ENCODE data around the gene FBXO36. TPM values are rescaled to one million over a fixed set of nuclear protein-coding genes. Genes with fewer than 3 reads are reported as not detected.

FBXO36 gene
- total and polyA plus RNA-seq, 2 of the 13 experiments (the other 11 are each of a cell fraction or from before 2014, with no cell fraction given): 2.8 TPM

DNA sequence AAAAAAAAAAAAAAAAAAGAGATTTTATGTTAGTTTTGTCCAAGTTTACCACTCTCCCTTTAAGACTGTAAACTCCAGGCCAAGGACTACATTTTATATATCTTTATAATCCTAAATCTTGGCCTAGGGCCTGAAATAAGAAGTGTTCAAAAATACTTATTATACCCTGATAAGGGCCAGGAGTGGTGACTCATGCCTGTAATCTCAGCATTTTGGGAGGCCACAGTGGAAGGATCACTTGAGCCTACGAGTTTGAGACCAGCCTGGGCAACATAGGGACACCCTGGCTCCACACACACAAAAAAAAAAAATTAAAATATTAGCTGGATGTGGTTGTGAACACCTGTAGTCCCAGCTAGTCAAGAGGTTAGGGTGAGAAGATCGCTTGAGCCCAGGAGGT lies 13.2 kb upstream of the FBXO36 start:
- no peak for ATAC-seq
- Histone ChIP-seq H3K9me3 (ENCODE audit: low read length) (no peaks in the 10 kb centered on the region), H3K36me3 (replicated peaks in 1 of 2; ENCODE audit: control insufficient read depth in 1 of 2, insufficient read depth in 2 of 2, low read length in 2 of 2) (peaks cover 9 to 34% of the 10 kb centered on the region in 2 experiments), H3K79me2 (ENCODE audit: insufficient read depth, low read length) (peaks cover 90% of the 10 kb centered on the region), H3K4me1 (ENCODE audit: insufficient read depth, low read length) (peaks cover 32% of the 10 kb centered on the region), H3K4me2 (ENCODE audit: low read depth, low read length) (no peak overlapping the region), H4K20me1 (ENCODE audit: insufficient read depth, low read length) (peaks cover 46% of the 10 kb centered on the region), H2AFZ (ENCODE audit: low read length) (no peak overlapping the region), H3K4me3 (replicated peaks in 1 of 3; ENCODE audit: insufficient read depth in 1 of 3, low read depth in 2 of 3, low read length in 3 of 3) (no peak overlapping the region), H3K9ac (ENCODE audit: insufficient read depth, low read depth, low read length) (no peak overlapping the region), H3K27me3 (ENCODE audit: control insufficient read depth in 1 of 2, insufficient read depth in 2 of 2, low read length in 2 of 2) (no peaks in the 10 kb centered on the region), H3K27ac (ENCODE audit: extremely low read length, insufficient read depth, low read length) (no peak overlapping the region)
- intact Hi-C loops (cut with micrococcal nuclease; ENCODE audit: unreplicated experiment) (no loop called here), in situ Hi-C loops (cut with HindIII; ENCODE audit: extremely low pct_ligation_motif_present, low pct_unique_long_range_greater_than_20kb) (no loop called here)
- TF ChIP-seq, protein P1, sequence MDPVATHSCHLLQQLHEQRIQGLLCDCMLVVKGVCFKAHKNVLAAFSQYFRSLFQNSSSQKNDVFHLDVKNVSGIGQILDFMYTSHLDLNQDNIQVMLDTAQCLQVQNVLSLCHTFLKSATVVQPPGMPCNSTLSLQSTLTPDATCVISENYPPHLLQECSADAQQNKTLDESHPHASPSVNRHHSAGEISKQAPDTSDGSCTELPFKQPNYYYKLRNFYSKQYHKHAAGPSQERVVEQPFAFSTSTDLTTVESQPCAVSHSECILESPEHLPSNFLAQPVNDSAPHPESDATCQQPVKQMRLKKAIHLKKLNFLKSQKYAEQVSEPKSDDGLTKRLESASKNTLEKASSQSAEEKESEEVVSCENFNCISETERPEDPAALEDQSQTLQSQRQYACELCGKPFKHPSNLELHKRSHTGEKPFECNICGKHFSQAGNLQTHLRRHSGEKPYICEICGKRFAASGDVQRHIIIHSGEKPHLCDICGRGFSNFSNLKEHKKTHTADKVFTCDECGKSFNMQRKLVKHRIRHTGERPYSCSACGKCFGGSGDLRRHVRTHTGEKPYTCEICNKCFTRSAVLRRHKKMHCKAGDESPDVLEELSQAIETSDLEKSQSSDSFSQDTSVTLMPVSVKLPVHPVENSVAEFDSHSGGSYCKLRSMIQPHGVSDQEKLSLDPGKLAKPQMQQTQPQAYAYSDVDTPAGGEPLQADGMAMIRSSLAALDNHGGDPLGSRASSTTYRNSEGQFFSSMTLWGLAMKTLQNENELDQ (CRISPR knock-in tag; IDR thresholded peaks at IDR 0.05; ENCODE audit: borderline replicate concordance): no peak
- TF ChIP-seq ZNF224 (CRISPR knock-in tag; IDR thresholded peaks at IDR 0.05) (no peak), U2AF2 (IDR thresholded peaks at IDR 0.05; ENCODE audit: low read depth, low read length) (no peak), THRA (CRISPR knock-in tag; IDR thresholded peaks at IDR 0.05; ENCODE audit: borderline replicate concordance) (no peak), ZBTB34 (CRISPR knock-in tag; IDR thresholded peaks at IDR 0.05) (no peak)
- TF ChIP-seq, protein P2, sequence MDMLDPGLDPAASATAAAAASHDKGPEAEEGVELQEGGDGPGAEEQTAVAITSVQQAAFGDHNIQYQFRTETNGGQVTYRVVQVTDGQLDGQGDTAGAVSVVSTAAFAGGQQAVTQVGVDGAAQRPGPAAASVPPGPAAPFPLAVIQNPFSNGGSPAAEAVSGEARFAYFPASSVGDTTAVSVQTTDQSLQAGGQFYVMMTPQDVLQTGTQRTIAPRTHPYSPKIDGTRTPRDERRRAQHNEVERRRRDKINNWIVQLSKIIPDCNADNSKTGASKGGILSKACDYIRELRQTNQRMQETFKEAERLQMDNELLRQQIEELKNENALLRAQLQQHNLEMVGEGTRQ (IDR thresholded peaks at IDR 0.05; ENCODE audit: low read depth, low read length): no peak
- TF ChIP-seq, protein P2 (CRISPR knock-in tag; IDR thresholded peaks at IDR 0.05; ENCODE audit: borderline replicate concordance): no peak
- WGBS (ENCODE audit: low lambda C conversion rate): 100% methylated on average over 2 of the region's 2 CpGs
- no peak for FAIRE-seq
- ChIA-PET CTCF (ENCODE audit: low intra/inter-chr PET ratio, low total read pairs) (no interaction called here), POLR2A (interaction anchor here (0.7 kb wide), 1 partner anchor 108 kb away, joined by 3 read pairs; no protein-coding TSS in a partner anchor)
- DNase-seq (ENCODE audit: low spot score): no peak
- BruUV-seq (replicated peaks): no TSS peak

Measured in HepG2 (cell line).